Activated T-cell treated with anti-CD3 and anti-CD28 coated beads, Interleukin-2, amount 50 U/mL, for 24 hours (primary cell): ENCODE data around the gene TNS1.

Experiments used
- DNase-seq: peaks from one replicate; pipeline ENCODE4 v3.0.0-alpha.2; 2020
- H3K27ac Mint-ChIP-seq: 2 replicates; pipeline ENCODE4 v1.8.0; 2020; ENCODE audit warnings: mild to moderate bottlenecking, mixed read lengths
- H3K27me3 Mint-ChIP-seq: 2 replicates; pipeline ENCODE4 v1.8.0; 2020; ENCODE audit warnings: mixed read lengths
- H3K36me3 Mint-ChIP-seq: 2 replicates; pipeline ENCODE4 v1.8.0; 2020; ENCODE audit warnings: low read depth, mixed read lengths
- H3K4me1 Mint-ChIP-seq: 2 replicates; pipeline ENCODE4 v1.8.0; 2020; ENCODE audit warnings: low read depth, mixed read lengths
- H3K4me3 Mint-ChIP-seq: 2 replicates; pipeline ENCODE4 v1.8.0; 2020; ENCODE audit warnings: mild to moderate bottlenecking, moderate library complexity, mixed read lengths
- H3K9me3 Mint-ChIP-seq: 2 replicates; pipeline ENCODE4 v1.8.0; 2020; ENCODE audit warnings: mixed read lengths

The TNS1 gene

GRCh38 chr2:217832115-217832514 lies 170.7 kb downstream of the TNS1 start:
- Mint-ChIP-seq H3K27me3 (peaks cover 10% of the 10 kb centered on the region), H3K27ac (no peak overlapping the region), H3K4me1 (no peaks in the 10 kb centered on the region), H3K4me3 (no peak overlapping the region), H3K9me3 (no peaks in the 10 kb centered on the region), H3K36me3 (no peaks in the 10 kb centered on the region)
- no peak for DNase-seq

GRCh38 chr2:217831306-217831705 lies 171.5 kb downstream of the TNS1 start:
- H3K27ac Mint-ChIP-seq, result no peak overlapping the region
- H3K9me3 Mint-ChIP-seq, result no peaks in the 10 kb centered on the region
- no peaks in the 10 kb centered on the region for H3K4me1 Mint-ChIP-seq
- H3K4me3 Mint-ChIP-seq, result no peak overlapping the region
- H3K36me3 Mint-ChIP-seq, result no peaks in the 10 kb centered on the region
- H3K27me3 Mint-ChIP-seq, result peaks cover 2% of the 10 kb centered on the region
- DNase-seq, result no peak

DNA sequence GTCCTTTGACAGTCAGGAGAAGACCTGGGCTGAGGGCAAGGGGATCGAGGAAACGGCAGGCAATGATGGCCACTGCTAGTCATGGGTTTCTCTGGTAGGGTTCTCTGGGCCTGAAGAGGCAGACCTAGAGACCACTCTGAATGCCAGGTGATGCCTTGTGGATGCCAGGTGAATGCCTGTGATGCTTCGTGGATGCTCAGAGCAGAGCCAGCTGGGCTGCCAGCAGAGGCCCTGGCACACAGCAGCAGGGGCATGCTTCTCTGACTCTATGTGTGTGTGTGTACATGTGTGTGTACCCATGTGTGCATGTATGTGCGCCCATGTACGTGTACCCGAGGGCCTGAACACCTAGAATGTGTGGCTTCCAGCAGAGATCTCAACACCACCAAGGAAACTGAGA lies 172.0 kb downstream of the TNS1 start:
- Mint-ChIP-seq H3K27me3 (no peaks in the 10 kb centered on the region), H3K4me1 (no peaks in the 10 kb centered on the region), H3K27ac (no peak overlapping the region), H3K9me3 (no peaks in the 10 kb centered on the region), H3K36me3 (no peaks in the 10 kb centered on the region), H3K4me3 (no peak overlapping the region)
- no peak for DNase-seq

DNA sequence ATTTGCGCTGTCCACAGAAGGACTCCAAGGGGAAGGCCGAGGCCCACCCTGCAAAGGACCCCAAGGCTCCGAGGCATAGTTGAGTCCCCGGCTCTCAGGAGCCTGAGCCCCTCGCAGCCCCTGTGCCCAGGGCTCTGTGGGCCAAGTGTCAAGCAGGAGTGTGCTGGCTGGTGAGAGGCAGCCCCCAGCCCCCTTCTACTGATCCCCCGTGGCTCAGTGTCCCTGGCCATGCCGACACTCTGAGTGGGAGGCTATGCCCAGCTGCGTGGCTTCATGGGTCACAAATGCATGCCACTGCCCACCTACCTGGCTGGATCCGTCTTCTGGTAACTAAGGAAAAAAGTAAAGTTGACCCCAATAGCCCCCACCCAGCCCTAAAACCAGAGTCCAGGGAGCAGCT lies 172.7 kb downstream of the TNS1 start:
- Mint-ChIP-seq H3K27me3 (no peaks in the 10 kb centered on the region), H3K9me3 (no peaks in the 10 kb centered on the region), H3K27ac (no peak overlapping the region)

DNA sequence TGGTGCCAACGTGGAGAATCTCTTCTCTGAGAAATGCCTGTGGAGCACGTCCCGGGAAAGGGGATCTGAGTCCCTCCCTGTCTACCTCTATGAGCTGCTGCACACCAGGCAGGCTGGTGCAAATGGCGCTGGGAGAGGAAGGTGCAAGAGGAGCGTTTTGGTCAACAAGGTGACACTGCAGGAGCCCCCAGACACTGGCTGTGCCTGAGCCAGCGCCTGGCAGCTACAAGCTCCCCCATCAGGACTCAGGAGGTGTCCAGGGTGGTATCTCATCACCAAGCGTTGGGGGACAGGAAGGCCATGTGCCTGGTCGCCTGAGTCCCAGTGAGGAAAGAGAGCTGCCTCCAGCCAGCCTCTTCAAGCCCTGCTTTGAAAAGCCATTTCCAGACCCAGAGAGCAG lies 173.4 kb downstream of the TNS1 start:
- Mint-ChIP-seq H3K4me1 (no peaks in the 10 kb centered on the region), H3K4me3 (no peak overlapping the region), H3K9me3 (no peaks in the 10 kb centered on the region), H3K27ac (no peak overlapping the region), H3K36me3 (no peaks in the 10 kb centered on the region), H3K27me3 (no peaks in the 10 kb centered on the region)
- no peak for DNase-seq

More for the DNA sequence above, 172.7 kb downstream of the TNS1 start:
- no peak for DNase-seq
- no peak overlapping the region for H3K4me3 Mint-ChIP-seq
- no peaks in the 10 kb centered on the region for H3K36me3 Mint-ChIP-seq
- H3K4me1 Mint-ChIP-seq, result no peaks in the 10 kb centered on the region

DNA sequence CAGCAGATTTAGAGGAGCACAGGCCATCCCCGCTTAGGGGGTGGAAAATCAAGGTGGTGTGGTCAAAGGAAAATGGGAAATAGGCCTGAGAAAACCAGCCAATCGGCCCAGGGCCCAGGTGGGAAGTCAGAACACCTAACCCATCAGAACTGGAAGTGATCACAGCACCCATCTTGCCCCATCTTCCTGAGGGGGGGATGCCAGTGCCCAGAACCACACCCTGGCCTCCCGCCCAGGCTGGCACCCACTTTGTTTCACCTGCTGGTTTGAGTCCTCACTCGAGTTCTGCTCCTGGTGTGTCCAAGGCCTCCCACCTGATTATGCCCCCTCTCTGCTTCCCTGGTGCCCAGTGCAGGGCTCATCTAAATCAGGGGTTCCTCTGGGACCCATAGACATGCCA lies 174.5 kb downstream of the TNS1 start:
- no peaks in the 10 kb centered on the region for H3K4me1 Mint-ChIP-seq
- no peaks in the 10 kb centered on the region for H3K36me3 Mint-ChIP-seq
- H3K27ac Mint-ChIP-seq, result no peak overlapping the region
- no peaks in the 10 kb centered on the region for H3K27me3 Mint-ChIP-seq
- H3K9me3 Mint-ChIP-seq, result no peaks in the 10 kb centered on the region
- no peak for DNase-seq
- no peak overlapping the region for H3K4me3 Mint-ChIP-seq

DNA sequence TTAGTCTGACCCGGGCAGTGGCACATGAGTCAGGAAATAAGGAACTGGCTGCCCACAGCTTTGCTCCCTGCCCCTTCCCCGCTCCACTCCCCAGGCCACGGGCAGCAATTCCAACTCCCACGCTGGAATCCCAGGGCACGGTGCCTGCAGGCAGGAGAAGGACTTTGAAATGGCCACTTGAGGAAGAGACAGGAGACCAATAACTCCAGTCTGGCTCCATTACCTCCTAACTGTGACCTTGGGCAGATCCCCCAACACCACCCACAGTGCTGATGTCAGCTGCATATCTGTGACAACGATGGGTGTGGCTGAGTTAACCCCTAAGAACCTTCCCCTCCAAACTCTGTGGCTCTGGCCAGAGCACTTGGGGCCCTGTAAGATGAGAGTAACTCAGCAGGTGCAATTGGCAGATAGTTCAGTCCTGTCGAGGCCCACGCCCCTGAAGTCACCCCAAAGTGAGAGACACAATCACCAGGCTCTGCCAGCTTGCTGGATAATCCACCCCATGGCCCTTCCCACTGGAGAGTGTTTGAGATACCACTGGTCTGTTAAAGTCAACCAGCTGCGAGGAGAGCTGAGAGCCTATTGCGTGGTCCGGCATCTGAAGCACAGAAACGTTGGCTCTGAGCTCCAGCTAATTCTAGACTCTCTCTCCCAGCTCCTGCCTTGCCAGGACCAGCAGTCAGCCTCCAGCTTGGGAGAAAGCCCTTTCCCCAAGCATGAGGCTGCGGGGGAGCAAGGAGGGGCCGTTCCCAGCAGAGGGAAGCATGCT lies 175.2 kb downstream of the TNS1 start:
- Mint-ChIP-seq H3K27me3 (no peaks in the 10 kb centered on the region), H3K27ac (no peak overlapping the region), H3K4me1 (no peaks in the 10 kb centered on the region), H3K9me3 (no peaks in the 10 kb centered on the region), H3K4me3 (no peak overlapping the region), H3K36me3 (no peaks in the 10 kb centered on the region)
- DNase-seq, result no peak

DNA sequence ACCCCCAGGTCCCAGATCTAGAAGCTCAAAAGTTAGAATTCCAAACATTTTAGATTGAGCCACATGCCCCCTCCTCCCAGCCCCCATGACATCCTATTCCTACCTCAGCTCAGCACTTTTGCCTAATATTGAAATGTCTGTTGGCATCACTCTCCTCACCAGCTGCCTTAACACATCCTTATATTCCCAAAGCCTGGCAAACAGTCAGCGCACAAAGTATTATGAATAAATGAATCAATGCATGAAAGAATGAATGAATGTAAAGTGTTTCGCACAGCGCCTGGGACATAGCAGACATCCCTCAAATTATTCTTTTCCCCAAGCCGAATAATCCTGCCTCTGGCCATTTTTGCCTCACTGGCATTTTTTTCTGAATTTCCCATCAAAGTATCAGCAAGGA lies 175.8 kb downstream of the TNS1 start:
- H3K4me3 Mint-ChIP-seq, result no peak overlapping the region
- no peaks in the 10 kb centered on the region for H3K4me1 Mint-ChIP-seq
- no peak for DNase-seq
- no peaks in the 10 kb centered on the region for H3K36me3 Mint-ChIP-seq
- no peaks in the 10 kb centered on the region for H3K9me3 Mint-ChIP-seq
- H3K27ac Mint-ChIP-seq, result no peak overlapping the region
- no peaks in the 10 kb centered on the region for H3K27me3 Mint-ChIP-seq

DNA sequence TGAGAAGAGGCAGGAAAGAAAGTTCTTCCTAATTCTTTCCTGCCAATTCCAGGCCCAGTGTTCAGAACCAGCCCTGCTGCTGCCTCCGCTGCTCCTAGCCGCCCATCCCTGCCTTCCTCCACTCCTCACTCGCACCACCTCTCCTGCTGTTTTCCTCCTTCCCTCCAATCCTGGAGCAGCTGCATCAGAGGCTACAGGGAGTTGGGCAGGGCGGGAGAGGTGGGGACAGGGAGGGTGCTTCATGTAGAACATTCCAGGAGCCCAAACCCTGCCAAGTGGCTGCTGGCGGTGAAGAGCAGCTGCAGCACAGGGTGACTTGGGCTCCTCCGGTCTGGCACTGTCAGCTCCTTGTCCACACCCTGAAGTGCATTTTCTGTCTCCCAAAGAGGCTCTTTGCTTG lies 176.3 kb downstream of the TNS1 start:
- Mint-ChIP-seq H3K4me1 (no peaks in the 10 kb centered on the region), H3K27ac (no peak overlapping the region), H3K27me3 (no peaks in the 10 kb centered on the region), H3K36me3 (no peaks in the 10 kb centered on the region), H3K9me3 (no peaks in the 10 kb centered on the region), H3K4me3 (no peak overlapping the region)
- no peak for DNase-seq

DNA sequence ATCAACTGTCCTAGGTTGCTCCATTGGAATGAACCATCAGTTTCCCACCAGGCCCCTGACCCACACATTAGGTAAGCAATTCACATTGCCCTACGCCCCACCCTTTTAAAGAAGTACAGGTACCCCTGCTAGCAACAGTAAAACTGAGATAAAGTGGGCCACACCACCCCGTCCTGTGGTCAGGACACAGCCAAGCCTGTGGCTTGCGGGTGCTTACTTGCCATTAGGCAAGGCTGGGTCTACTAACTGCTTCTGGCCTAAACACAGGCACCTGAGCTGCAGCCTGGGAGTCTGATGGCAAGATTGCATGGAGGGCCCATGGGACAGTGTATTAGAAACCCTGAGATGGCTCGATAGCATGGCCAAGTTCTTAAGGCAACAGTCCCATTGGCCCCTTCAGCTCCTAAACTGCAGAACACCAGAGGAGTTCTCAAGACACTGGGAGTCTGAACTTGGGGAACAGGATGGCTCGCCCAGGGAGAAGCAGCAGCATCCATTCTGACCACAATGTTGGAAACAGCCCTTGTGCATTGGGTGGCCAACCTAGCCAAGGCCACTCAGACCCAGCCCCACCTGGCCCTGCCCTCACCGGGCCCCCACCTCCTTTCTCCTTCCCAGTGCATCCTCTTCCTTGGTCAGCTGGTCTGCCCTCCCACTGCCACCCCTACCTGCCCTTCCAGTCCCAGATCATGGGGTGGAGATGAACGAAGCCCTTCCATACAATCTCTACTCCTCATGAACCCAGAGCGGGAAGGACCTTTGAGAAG lies 177.1 kb downstream of the TNS1 start:
- H3K36me3 Mint-ChIP-seq, result no peaks in the 10 kb centered on the region
- H3K4me3 Mint-ChIP-seq, result no peak overlapping the region
- no peaks in the 10 kb centered on the region for H3K27me3 Mint-ChIP-seq
- no peak overlapping the region for H3K27ac Mint-ChIP-seq
- DNase-seq, result no peak
- H3K9me3 Mint-ChIP-seq, result no peaks in the 10 kb centered on the region
- no peaks in the 10 kb centered on the region for H3K4me1 Mint-ChIP-seq

- no peaks in the 10 kb centered on the region for H3K36me3 Mint-ChIP-seq
- no peaks in the 10 kb centered on the region for H3K9me3 Mint-ChIP-seq
- H3K4me1 Mint-ChIP-seq, result no peaks in the 10 kb centered on the region
- H3K27ac Mint-ChIP-seq, result no peak overlapping the region
- no peak overlapping the region for H3K4me3 Mint-ChIP-seq
- DNase-seq, result no peak
- H3K27me3 Mint-ChIP-seq, result no peaks in the 10 kb centered on the region
Measured at GRCh38 chr2:217824223-217824622, 178.6 kb downstream of the TNS1 start.

DNA sequence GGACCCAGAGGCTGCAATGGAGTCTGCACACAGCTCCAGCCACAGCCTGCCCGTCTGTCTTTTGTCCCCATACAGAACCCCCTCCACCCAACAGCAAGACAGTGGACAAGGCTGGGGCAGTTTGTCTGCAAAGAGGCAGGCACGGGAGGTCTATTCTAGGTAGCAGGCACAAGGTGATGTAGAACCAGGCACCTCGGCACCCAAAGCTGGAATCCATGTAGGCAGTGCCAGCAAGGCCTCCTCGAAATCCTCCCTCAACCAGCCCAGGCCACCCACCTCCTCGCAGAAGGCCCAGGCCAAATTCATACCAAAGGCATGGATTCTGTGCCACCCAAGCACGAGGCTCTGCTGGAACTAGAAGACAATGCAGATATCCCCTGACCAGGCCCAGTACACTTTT lies 179.2 kb downstream of the TNS1 start:
- Mint-ChIP-seq H3K4me1 (no peaks in the 10 kb centered on the region), H3K4me3 (no peak overlapping the region), H3K27ac (no peak overlapping the region), H3K36me3 (no peaks in the 10 kb centered on the region), H3K9me3 (no peaks in the 10 kb centered on the region), H3K27me3 (no peaks in the 10 kb centered on the region)
- no peak for DNase-seq

DNA sequence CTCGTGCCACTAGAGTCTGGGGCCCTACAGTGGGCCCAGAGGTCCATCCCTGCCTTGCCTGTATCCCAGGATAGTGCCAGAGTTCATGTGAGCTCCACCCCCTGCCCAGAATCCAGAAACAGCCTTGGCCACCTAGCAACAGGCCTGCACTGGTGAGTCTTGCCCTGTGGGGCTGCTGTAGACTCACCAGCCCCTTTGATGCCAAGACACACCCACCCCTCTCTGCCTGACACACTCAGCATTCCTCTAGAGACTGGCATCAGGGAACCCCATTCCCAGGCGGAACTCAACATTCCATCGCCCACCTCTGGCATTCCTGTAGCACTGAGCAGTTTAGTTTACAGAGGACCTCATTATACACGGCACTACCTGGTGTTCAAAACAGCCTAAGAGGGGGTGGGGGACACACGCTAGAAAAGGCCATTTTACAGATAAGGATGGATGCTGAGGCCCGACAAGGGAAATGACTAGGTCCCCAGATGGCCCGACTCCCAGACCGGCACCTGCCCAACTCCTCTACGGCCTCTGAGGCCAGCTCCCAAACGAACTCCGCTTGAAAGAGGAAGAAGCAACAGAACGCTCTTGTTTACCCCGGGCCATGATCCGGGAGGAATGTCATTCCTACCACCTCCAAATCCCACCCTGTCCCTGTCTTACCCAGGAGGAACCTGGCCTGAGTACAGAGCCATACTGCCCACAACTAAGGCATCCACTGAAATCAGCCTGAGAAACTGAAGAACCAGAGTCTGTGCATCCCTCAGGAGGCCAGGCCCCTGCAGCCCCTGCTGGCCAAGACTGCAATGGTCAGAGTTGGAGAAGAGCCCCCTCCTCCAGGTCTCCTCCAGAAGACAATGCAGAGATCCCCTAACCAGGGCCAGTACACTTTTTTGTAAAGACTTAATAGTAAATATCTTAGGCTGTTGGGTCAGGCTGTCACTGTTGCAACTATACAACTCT lies 180.2 kb downstream of the TNS1 start:
- H3K27me3 Mint-ChIP-seq, result no peaks in the 10 kb centered on the region
- H3K4me1 Mint-ChIP-seq, result no peaks in the 10 kb centered on the region
- H3K36me3 Mint-ChIP-seq, result no peaks in the 10 kb centered on the region
- no peak overlapping the region for H3K27ac Mint-ChIP-seq
- H3K4me3 Mint-ChIP-seq, result no peak overlapping the region
- no peaks in the 10 kb centered on the region for H3K9me3 Mint-ChIP-seq
- no peak for DNase-seq

DNA sequence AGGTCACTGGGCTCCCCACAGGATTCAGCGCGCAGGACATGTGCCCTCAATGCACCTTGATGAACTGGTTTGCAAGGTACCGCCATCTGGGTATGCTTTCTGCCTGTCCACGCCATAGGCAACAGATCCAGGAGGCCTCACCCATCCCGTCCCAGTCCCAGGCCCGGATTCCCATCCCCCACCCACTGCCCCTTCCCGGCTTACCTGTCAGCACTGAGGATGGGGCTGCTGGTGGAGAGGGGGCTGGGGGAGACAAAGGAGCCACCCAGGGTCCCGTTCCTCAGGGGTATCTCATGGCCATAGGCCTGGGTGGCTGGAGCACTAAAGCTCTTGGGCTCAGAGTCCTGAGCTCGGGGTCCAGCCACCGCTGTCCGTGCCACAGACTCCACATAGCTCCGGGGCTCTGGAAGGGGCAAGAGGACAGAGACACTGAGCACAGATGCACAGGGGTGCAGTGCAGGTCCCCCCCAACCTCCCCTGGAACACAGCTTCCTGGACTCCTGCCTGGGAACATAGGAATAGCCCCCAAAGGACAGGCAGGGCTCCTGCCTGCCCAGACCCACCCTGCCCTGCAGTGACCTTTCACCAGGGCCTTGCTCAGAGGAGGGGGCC lies 181.2 kb downstream of the TNS1 start:
- H3K4me1 Mint-ChIP-seq, result no peaks in the 10 kb centered on the region
- H3K4me3 Mint-ChIP-seq, result no peak overlapping the region
- H3K27ac Mint-ChIP-seq, result no peak overlapping the region
- H3K36me3 Mint-ChIP-seq, result no peaks in the 10 kb centered on the region
- DNase-seq, result no peak
- H3K27me3 Mint-ChIP-seq, result no peaks in the 10 kb centered on the region
- no peaks in the 10 kb centered on the region for H3K9me3 Mint-ChIP-seq
